Right lobe of liver (tissue), 4 donors: ENCODE data around the gene DPPA2.

Source experiments
- POLR2A ChIP-seq: fragments of 450-650 bp; IDR thresholded peaks from one replicate; pipeline ENCODE4 v1.6.1; 2017; ENCODE audit warnings: antibody characterized with exemption, mild to moderate bottlenecking
- TF ChIP-seq, protein P1 (sequence below), 4 donors: fragments of 200-600 bp in 3 of 4; fragments of 450-650 bp in 1 of 4; IDR thresholded peaks; one replicate each; pipeline versions ENCODE4 v1.5.1 to v1.8.0; 2016 to 2022; ENCODE audit warnings: antibody characterized with exemption in 4 of 4, mild to moderate bottlenecking in 2 of 4
- donor health status: DM: no; HTN: no; CAD: no.
- donor health status: DM: no; HTN: no; CAD: no.
- donor health status: DM: no; HTN: yes; CAD: no.

DNA sequence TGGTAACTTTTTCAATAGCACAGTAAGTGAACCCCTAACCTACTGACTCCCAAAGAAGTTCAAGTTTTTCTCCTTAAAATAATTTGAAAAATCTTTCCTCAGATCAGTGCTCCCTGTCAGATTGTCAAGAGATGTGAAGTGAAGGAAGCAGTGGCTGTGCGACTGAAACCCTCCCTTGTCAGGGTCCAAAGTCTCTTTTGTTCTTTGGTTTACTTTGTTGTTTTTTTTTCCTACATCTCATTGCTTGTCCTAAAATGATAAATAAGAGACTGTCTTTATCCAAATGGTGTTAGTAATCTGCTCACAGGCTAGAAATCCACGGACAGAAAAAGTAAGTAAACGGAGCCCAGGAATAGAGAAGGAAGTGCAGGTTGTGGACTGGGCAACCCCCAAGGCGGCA is 22.0 kb upstream of the DPPA2 start:
- TF ChIP-seq, protein P1, sequence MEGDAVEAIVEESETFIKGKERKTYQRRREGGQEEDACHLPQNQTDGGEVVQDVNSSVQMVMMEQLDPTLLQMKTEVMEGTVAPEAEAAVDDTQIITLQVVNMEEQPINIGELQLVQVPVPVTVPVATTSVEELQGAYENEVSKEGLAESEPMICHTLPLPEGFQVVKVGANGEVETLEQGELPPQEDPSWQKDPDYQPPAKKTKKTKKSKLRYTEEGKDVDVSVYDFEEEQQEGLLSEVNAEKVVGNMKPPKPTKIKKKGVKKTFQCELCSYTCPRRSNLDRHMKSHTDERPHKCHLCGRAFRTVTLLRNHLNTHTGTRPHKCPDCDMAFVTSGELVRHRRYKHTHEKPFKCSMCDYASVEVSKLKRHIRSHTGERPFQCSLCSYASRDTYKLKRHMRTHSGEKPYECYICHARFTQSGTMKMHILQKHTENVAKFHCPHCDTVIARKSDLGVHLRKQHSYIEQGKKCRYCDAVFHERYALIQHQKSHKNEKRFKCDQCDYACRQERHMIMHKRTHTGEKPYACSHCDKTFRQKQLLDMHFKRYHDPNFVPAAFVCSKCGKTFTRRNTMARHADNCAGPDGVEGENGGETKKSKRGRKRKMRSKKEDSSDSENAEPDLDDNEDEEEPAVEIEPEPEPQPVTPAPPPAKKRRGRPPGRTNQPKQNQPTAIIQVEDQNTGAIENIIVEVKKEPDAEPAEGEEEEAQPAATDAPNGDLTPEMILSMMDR (IDR thresholded peaks at IDR 0.05), result no peak
- no peak for TF ChIP-seq POLR2A
